Activated CD8-positive, alpha-beta T cell treated with anti-CD3 and anti-CD28 coated beads for 36 hours (primary cell): ENCODE results near the gene METTL16. TPM values are rescaled to one million over a fixed set of nuclear protein-coding genes. Genes with fewer than 3 reads are reported as not detected.
A peak's percentile ranks its signal among the peaks of the same experiment; 100 is the strongest.

Experiments
- ATAC-seq: fragments of 200-7000 bp; cut with Tn5 transposase; one replicate; pipeline ENCODE4 v1.10.0; 2021; ENCODE audit warnings: mild to moderate bottlenecking, moderate library complexity
- CTCF ChIA-PET: fragments of 350-600 bp; sonication (Branson Sonifier 250); formaldehyde crosslinking; loops from one replicate; lab custom pipeline; 2021; ENCODE audit warnings: antibody characterized with exemption; lab: Charles Lee
- POLR2A ChIA-PET: fragments of 350-600 bp; sonication (Branson Sonifier 250); formaldehyde crosslinking; loops from one replicate; lab custom pipeline; 2021; ENCODE audit warnings: antibody characterized with exemption; lab: Charles Lee
- DNase-seq: peaks from one replicate; pipeline ENCODE4 v3.0.0-alpha.2; 2020
- H3K27ac Mint-ChIP-seq: one replicate; pipeline ENCODE4 v1.8.0; 2021; ENCODE audit warnings: mild to moderate bottlenecking, mixed read lengths
- H3K27me3 Mint-ChIP-seq: one replicate; pipeline ENCODE4 v1.8.0; 2021; ENCODE audit warnings: mixed read lengths
- H3K36me3 Mint-ChIP-seq: one replicate; pipeline ENCODE4 v1.8.0; 2021; ENCODE audit warnings: low read depth, mixed read lengths
- H3K4me1 Mint-ChIP-seq: one replicate; pipeline ENCODE4 v1.8.0; 2021; ENCODE audit warnings: low read depth, mixed read lengths
- H3K4me3 Mint-ChIP-seq: one replicate; pipeline ENCODE4 v1.8.0; 2021; ENCODE audit warnings: mild to moderate bottlenecking, moderate library complexity, mixed read lengths
- H3K9me3 Mint-ChIP-seq: one replicate; pipeline ENCODE4 v1.8.0; 2021; ENCODE audit warnings: mixed read lengths
- intact Hi-C: fragments of 100-400 bp; cut with micrococcal nuclease; formaldehyde crosslinking; loops from one replicate; pipeline ENCODE4 v1.10.0; 2022
- total RNA-seq, 2 experiments: library from RNA; stranded (reverse); gene quantifications; one replicate each; pipeline ENCODE4 v1.2.3, GENCODE V29; 2021
- TF ChIP-seq, protein P1 (sequence below): fragments of 200-600 bp; IDR thresholded peaks from one replicate; pipeline ENCODE4 v1.8.0; 2022; ENCODE audit warnings: antibody characterized with exemption, mild to moderate bottlenecking

METTL16 gene
- total RNA-seq, 2 experiments from 2014 or later, result 47.9 to 50.3 TPM

- no peak overlapping the region for H3K4me3 Mint-ChIP-seq
- peak overlapping the region; percentile 59 for H3K27ac Mint-ChIP-seq
- ChIA-PET POLR2A (interaction anchor here (0.6 to 2.0 kb wide), 9 partner anchors 16 to 265 kb away, joined by 3 to 11 read pairs (median 3); partner anchors contain the start of gene TSR1), CTCF (interaction anchor here (0.6 to 10.5 kb wide), 58 partner anchors 9 to 423 kb away, joined by 3 to 463 read pairs (median 4); partner anchors contain the start of genes HIC1, METTL16, MNT and PAFAH1B1)
- H3K9me3 Mint-ChIP-seq, result no peaks in the 10 kb centered on the region
- TF ChIP-seq, protein P1, sequence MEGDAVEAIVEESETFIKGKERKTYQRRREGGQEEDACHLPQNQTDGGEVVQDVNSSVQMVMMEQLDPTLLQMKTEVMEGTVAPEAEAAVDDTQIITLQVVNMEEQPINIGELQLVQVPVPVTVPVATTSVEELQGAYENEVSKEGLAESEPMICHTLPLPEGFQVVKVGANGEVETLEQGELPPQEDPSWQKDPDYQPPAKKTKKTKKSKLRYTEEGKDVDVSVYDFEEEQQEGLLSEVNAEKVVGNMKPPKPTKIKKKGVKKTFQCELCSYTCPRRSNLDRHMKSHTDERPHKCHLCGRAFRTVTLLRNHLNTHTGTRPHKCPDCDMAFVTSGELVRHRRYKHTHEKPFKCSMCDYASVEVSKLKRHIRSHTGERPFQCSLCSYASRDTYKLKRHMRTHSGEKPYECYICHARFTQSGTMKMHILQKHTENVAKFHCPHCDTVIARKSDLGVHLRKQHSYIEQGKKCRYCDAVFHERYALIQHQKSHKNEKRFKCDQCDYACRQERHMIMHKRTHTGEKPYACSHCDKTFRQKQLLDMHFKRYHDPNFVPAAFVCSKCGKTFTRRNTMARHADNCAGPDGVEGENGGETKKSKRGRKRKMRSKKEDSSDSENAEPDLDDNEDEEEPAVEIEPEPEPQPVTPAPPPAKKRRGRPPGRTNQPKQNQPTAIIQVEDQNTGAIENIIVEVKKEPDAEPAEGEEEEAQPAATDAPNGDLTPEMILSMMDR, result peak; percentile 99
- no peaks in the 10 kb centered on the region for H3K27me3 Mint-ChIP-seq
- DNase-seq (peak; percentile 91), ATAC-seq (peak; percentile 89)
- intact Hi-C loops, result loop anchor here (2.0 kb wide), 1 partner anchor 33 kb away; no protein-coding TSS in a partner anchor
- H3K36me3 Mint-ChIP-seq, result peaks cover 22% of the 10 kb centered on the region
- peaks cover 3% of the 10 kb centered on the region for H3K4me1 Mint-ChIP-seq
Observed at GRCh38 chr17:2416010-2416734, 95.5 kb downstream of the METTL16 start.

DNA sequence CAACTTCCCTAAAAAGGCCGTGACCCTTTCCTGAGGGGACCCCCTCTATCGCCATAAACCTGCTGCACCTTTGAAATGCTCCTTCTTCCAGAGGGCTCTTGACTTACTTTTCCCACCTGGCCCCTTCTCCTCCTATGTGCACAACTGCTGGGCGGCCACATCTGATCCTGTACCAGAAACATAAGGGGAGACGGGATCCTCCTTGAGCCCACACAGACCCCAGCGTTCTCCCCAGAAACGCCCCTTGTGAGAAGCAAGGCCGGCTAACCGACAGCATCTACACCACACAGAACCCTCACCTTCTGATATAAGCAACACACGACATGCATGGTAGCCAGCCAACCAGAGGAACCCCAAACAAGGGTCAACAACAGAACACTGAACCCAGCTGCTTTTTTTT is 96.6 kb downstream of the METTL16 start:
- H3K4me1 Mint-ChIP-seq, result peaks cover 3% of the 10 kb centered on the region

GRCh38 chr17:2414446-2415064 is 97.1 kb downstream of the METTL16 start:
- no peak for ATAC-seq
- no peak for DNase-seq
- H3K4me1 Mint-ChIP-seq, result peaks cover 3% of the 10 kb centered on the region
- H3K27ac Mint-ChIP-seq, result no peak overlapping the region
- H3K27me3 Mint-ChIP-seq, result no peaks in the 10 kb centered on the region
- no peaks in the 10 kb centered on the region for H3K9me3 Mint-ChIP-seq
- H3K4me3 Mint-ChIP-seq, result no peak overlapping the region
- TF ChIP-seq, protein P1, result no peak
- CTCF ChIA-PET, result interaction anchor here (2.2 to 10.5 kb wide), 2 partner anchors 32 to 45 kb away, joined by 13 to 463 read pairs; no protein-coding TSS in a partner anchor
- peaks cover 17% of the 10 kb centered on the region for H3K36me3 Mint-ChIP-seq
- POLR2A ChIA-PET, result no interaction called here
- intact Hi-C loops, result no loop called here

More for the DNA sequence above, 96.6 kb downstream of the METTL16 start:
- Mint-ChIP-seq H3K9me3 (no peaks in the 10 kb centered on the region), H3K27me3 (no peaks in the 10 kb centered on the region), H3K36me3 (peaks cover 19% of the 10 kb centered on the region), H3K27ac (no peak overlapping the region), H3K4me3 (no peak overlapping the region)
- CTCF ChIA-PET, result interaction anchor here (0.7 to 10.5 kb wide), 19 partner anchors 11 to 357 kb away, joined by 3 to 463 read pairs (median 5); partner anchors contain the start of genes METTL16, MNT and PAFAH1B1
- POLR2A ChIA-PET, result interaction anchor here (1.4 kb wide), 1 partner anchor 15 kb away, joined by 5 read pairs; no protein-coding TSS in a partner anchor
- ATAC-seq (no peak), DNase-seq (no peak)
- TF ChIP-seq, protein P1, result no peak
- intact Hi-C loops, result no loop called here

- no peak for DNase-seq
- ChIA-PET CTCF (interaction anchor here (1.0 to 10.5 kb wide), 2 partner anchors 30 to 39 kb away, joined by 3 to 463 read pairs; no protein-coding TSS in a partner anchor), POLR2A (interaction anchor here (2.0 to 3.9 kb wide), 2 partner anchors 20 to 31 kb away, joined by 7 to 21 read pairs; no protein-coding TSS in a partner anchor)
- peaks cover 9% of the 10 kb centered on the region for H3K36me3 Mint-ChIP-seq
- ATAC-seq, result no peak
- peak overlapping the region; percentile 20 for H3K27ac Mint-ChIP-seq
- H3K27me3 Mint-ChIP-seq, result no peaks in the 10 kb centered on the region
- intact Hi-C loops, result no loop called here
- no peaks in the 10 kb centered on the region for H3K9me3 Mint-ChIP-seq
- TF ChIP-seq, protein P1, result no peak
- no peak overlapping the region for H3K4me3 Mint-ChIP-seq
- peaks cover 3% of the 10 kb centered on the region for H3K4me1 Mint-ChIP-seq
Observed at GRCh38 chr17:2412561-2413021, 99.1 kb downstream of the METTL16 start.
